Bronchial epithelial cell (primary cell): ENCODE measurements around the gene CCL19. TPM values are rescaled to one million over a fixed set of nuclear protein-coding genes. Genes with fewer than 3 reads are reported as not detected.

ENCODE experiments used
- DNase-seq: peaks from one replicate; pipeline ENCODE4 v3.0.0-alpha.2; 2010; ENCODE audit warnings: low read depth
- FAIRE-seq: peaks from 2 replicates; lab custom pipeline; 2011; peaks lifted over from hg19 to GRCh38; lab: Jason Lieb, UNC
- H3K27me3 ChIP-seq: 2 replicates; pipeline ENCODE4 v1.5.1; 2011; ENCODE audit warnings: low read length; ENCODE audit not compliant: control insufficient read depth, insufficient read depth
- H3K36me3 ChIP-seq: 2 replicates; pipeline ENCODE4 v1.5.1; 2011; ENCODE audit warnings: low read length; ENCODE audit not compliant: control insufficient read depth, insufficient read depth
- H3K4me3 ChIP-seq: 2 replicates; pipeline ENCODE4 v1.5.1; 2011; ENCODE audit warnings: mild to moderate bottlenecking, low read depth, low read length, control low read depth
- total RNA-seq: library from RNA; depleted of rRNA; stranded (reverse); fragments of >200 nt; gene quantifications from 2 replicates; pipeline ENCODE4 v1.2.1, GENCODE V29; 2014
- TF ChIP-seq, protein P1 (sequence below): IDR thresholded peaks from 2 replicates; pipeline ENCODE4 v1.5.1; 2011; ENCODE audit warnings: mild to moderate bottlenecking, moderate library complexity, low read length, control low read depth, inconsistent platforms; ENCODE audit not compliant: insufficient read depth, severe bottlenecking

The CCL19 gene
- total RNA-seq, 1 donor from 2014 or later: not detected

DNA sequence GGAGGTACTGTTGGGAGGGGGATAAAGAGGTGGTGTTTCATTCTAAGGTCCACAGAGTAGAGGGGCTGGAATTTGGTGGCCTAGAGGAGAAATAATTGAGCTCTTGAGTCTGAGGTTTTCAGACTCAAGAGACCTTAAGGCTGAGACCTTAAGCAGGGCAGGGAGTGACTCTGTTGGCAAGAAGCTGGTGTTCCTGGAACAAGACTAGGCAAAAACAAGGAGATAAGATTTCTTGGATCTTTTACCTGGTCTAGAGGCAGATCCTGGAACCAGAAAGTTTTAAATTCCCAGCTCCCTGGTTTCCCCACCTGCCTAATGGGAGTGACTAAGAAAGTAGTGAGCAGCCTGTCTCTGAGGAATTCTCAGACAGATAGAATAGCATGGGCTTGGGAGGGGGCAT is 22.9 kb upstream of the CCL19 start:
- DNase-seq (peak; percentile 36), FAIRE-seq (no peak)
- TF ChIP-seq, protein P1, sequence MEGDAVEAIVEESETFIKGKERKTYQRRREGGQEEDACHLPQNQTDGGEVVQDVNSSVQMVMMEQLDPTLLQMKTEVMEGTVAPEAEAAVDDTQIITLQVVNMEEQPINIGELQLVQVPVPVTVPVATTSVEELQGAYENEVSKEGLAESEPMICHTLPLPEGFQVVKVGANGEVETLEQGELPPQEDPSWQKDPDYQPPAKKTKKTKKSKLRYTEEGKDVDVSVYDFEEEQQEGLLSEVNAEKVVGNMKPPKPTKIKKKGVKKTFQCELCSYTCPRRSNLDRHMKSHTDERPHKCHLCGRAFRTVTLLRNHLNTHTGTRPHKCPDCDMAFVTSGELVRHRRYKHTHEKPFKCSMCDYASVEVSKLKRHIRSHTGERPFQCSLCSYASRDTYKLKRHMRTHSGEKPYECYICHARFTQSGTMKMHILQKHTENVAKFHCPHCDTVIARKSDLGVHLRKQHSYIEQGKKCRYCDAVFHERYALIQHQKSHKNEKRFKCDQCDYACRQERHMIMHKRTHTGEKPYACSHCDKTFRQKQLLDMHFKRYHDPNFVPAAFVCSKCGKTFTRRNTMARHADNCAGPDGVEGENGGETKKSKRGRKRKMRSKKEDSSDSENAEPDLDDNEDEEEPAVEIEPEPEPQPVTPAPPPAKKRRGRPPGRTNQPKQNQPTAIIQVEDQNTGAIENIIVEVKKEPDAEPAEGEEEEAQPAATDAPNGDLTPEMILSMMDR: no peak
- no peak overlapping the region for H3K4me3 ChIP-seq
- no peaks in the 10 kb centered on the region for H3K27me3 ChIP-seq
- H3K36me3 ChIP-seq: no peaks in the 10 kb centered on the region

DNA sequence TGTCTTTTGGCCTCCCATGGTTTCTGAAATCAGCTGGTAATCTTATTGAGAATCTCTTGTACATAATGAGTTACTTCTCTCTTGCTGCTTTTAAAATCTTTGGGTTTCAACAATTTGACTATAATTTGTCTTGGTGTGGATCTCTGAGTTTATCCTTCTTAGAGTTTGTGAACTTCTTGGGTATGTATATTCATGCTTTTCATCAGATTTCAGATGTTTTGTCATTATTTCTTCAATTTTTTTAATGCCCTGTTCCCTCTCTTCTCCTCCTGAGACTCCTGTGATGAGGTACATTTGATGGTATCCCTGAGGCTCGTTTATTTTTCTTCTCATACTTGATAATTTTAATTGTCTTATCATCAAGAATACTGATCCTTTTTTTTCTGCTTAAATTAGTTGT is 21.1 kb upstream of the CCL19 start:
- no peak overlapping the region for H3K4me3 ChIP-seq
- no peaks in the 10 kb centered on the region for H3K36me3 ChIP-seq
- TF ChIP-seq, protein P1: no peak
- FAIRE-seq (no peak), DNase-seq (no peak)
- H3K27me3 ChIP-seq: no peaks in the 10 kb centered on the region

DNA sequence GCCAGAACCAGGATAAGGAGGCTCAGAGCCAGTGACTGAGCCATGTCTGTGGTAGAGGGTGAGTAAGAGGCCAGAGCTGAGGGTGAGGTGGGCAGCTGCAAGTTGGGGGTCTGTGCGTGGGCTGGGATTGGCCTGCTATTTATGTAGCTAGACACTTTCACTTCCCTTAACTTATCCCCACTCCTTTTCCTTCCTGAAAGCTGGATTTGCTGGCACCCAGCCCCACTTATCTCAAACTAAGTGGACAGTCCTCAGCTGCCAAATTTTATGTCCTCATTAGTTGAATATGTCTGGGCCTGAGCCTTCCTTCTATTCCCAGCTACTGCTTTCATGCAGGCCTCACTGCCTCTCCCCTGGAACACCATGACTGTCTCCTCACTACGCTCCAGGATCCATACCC is 18.9 kb upstream of the CCL19 start, which contains the start of gene CCL21:
Gene CCL21 (minus strand): TSS at position 114 of the 400 bp plus-strand sequence. CDS start 70 bp downstream, at position 44.
- DNase-seq: no peak
- TF ChIP-seq, protein P1: no peak
- no peak for FAIRE-seq
- Histone ChIP-seq H3K36me3 (no peaks in the 10 kb centered on the region), H3K27me3 (no peaks in the 10 kb centered on the region), H3K4me3 (no peak within 1 kb of the TSS)

DNA sequence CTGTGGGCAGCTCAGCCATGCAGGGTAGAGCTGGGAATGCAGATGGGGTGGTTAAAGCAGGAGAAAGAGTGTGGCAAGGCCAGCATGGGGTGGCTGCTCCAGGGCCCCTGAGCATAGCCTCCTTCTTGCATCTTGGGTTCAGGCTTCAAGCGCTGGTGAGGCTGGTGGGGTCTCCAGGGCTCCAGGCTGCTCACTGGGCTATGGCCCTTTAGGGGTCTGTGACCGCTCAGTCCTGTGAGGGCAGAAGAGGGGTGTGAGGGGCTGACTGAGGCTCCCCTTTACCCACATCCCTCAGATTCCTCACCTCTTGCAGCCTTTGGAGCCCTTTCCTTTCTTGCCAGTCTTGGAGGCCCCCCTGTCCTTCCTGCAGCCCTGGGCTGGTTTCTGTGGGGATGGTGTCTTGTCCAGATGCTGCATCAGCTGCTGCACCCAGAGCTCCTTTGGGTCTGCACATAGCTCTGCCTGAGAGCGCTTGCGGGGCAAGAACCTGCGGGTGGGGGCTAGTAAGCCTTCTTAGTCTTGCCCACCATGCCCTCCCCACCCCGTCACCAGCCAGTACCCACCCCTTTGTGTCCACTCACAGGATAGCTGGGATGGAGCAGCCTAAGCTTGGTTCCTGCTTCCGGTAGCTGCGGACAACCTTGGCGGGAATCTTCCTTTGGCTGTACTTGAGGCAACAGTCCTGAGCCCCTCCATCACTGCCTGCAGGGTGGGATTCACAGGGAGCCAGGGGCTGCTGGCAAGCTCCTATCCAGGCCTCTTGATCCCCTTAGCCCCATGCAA is 18.3 kb upstream of the CCL19 start:
- H3K27me3 ChIP-seq: no peaks in the 10 kb centered on the region
- FAIRE-seq (no peak), DNase-seq (no peak)
- no peak overlapping the region for H3K4me3 ChIP-seq
- TF ChIP-seq, protein P1: no peak
- H3K36me3 ChIP-seq: no peaks in the 10 kb centered on the region

DNA sequence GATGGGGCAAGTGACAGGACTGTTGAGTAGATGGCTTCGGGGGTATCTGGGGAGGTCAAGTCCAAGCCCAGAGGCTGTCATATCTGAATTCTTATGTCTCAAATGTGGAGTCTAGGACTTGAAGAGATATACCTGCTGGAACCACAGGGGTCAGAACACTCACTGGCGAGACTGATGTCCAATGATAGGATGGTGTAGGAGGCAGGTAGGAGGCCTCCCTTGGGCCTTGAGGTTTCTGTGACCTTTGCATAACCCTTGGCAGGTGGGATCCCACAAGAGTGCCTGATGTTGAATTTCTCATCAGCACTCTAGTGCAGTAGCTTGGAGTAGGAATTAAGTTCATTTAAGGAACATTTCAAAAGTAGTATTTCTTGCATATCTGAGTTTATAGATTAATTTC is 16.1 kb upstream of the CCL19 start:
- DNase-seq (no peak), FAIRE-seq (no peak)
- Histone ChIP-seq H3K4me3 (no peak overlapping the region), H3K27me3 (no peaks in the 10 kb centered on the region), H3K36me3 (no peaks in the 10 kb centered on the region)
- TF ChIP-seq, protein P1: no peak
